ENCODE data around the gene RCN1. TPM values are rescaled to one million over a fixed set of nuclear protein-coding genes. Genes with fewer than 3 reads are reported as not detected.

Gene RCN1
- total RNA-seq, 1 donor from 2014 or later: 24.6 TPM

DNA sequence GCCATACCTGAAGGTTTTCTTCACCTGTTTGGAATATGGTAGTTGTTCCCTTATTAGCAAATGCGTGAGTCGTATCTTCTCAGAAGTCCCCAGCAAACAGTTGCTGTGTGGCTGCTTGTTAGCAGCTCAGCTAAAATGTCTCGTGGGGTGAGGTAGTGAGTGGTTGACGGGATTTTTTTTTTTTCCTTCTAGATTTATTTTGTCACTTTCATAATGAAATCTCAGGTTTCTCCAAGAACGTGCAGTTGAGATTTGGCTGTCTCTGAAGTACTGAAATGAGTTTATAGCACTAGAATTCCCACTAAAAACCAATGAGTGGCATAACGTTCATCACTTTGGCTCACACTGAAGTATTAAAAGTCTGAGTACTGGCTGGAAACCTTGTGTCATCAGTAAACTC, 16.8 kb downstream of the RCN1 start:
- intact Hi-C loops (cut with micrococcal nuclease): no loop called here
- peaks cover 8% of the 10 kb centered on the region for H3K27me3 ChIP-seq (ENCODE audit: low read depth)
- no peak for TF ChIP-seq CTCF (IDR thresholded peaks at IDR 0.05; ENCODE audit: borderline replicate concordance)

DNA sequence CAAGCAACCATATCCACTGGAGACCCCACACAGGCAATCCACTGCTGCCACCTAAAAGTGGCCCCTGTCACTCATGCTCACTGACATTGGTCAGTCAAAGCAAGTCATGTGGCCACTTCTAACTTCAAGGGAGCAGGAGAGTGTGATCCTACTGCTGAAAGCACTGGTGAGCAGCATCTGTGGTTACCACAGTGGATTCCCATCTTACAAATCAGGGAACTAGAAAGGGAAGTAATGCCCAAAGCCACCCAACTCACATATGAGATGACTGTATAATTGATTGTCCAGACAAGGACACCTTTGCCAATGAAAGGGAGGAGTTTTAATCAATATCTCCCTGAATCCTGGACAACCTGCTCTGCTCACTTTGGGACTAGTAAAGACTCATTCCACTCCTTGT, 17.7 kb downstream of the RCN1 start:
- TF ChIP-seq CTCF (IDR thresholded peaks at IDR 0.05; ENCODE audit: borderline replicate concordance): no peak
- intact Hi-C loops (cut with micrococcal nuclease): no loop called here
- peaks cover 8% of the 10 kb centered on the region for H3K27me3 ChIP-seq (ENCODE audit: low read depth)
- H3K4me3 ChIP-seq: no peak overlapping the region
- peaks cover 5% of the 10 kb centered on the region for H3K4me1 ChIP-seq
- peaks cover 20% of the 10 kb centered on the region for H3K36me3 ChIP-seq
- no peak for DNase-seq
- H3K27ac ChIP-seq (replicated peaks): no peak overlapping the region
- H3K9me3 ChIP-seq (replicated peaks): no peaks in the 10 kb centered on the region

More for the DNA sequence above, 16.8 kb downstream of the RCN1 start:
- Histone ChIP-seq H3K9me3 (replicated peaks) (no peaks in the 10 kb centered on the region), H3K27ac (replicated peaks) (no peak overlapping the region), H3K4me3 (no peak overlapping the region), H3K36me3 (peaks cover 26% of the 10 kb centered on the region), H3K4me1 (peaks cover 10% of the 10 kb centered on the region)
- DNase-seq: no peak

DNA sequence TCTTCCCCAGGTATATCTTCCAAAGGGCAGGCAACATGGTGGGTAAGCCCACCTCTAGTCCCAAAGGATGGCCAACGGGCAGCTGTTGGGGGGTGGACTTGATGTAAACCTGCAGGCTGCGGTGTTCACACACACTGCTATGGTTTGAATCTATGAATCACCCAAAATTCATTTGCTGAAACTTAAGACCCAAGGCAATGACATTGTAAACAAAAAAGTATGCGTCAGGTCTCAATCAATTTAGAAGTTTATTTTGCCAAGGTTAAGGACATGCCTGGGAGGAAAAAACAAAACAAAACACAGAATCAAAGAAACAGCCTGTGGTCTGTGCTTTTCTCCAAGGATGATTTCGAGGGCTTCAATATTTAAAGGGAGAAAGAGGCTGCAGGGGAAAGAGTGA, 18.3 kb downstream of the RCN1 start:
- H3K9me3 ChIP-seq (replicated peaks): no peaks in the 10 kb centered on the region
- intact Hi-C loops (cut with micrococcal nuclease): no loop called here
- H3K27me3 ChIP-seq (ENCODE audit: low read depth): peaks cover 8% of the 10 kb centered on the region

DNA sequence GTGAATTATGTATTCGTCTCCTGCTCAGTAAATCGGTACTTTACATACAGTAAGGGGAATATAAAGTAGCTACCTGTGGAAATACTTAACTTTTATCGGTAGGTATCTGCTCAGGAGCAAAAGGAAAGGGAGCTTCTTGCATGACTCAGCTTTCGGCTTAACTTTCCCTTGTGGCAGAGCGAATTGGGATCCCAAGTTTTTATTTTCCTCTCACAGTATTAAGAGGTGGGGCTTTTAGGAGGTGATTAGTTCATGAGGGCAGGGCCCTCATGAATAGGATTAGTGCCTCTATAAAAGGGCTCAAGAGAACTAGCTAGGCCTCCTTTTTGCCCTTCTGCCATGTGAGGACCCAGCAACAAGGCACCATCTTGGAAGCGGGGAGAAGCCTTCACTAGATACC, 18.7 kb downstream of the RCN1 start:
- H3K27me3 ChIP-seq (ENCODE audit: low read depth): peaks cover 8% of the 10 kb centered on the region
- H3K4me3 ChIP-seq: no peak overlapping the region
- H3K4me1 ChIP-seq: no peaks in the 10 kb centered on the region
- H3K9me3 ChIP-seq (replicated peaks): no peaks in the 10 kb centered on the region
- H3K36me3 ChIP-seq: peaks cover 13% of the 10 kb centered on the region
- TF ChIP-seq CTCF (IDR thresholded peaks at IDR 0.05; ENCODE audit: borderline replicate concordance): no peak
- no peak overlapping the region for H3K27ac ChIP-seq (replicated peaks)
- DNase-seq: no peak
- intact Hi-C loops (cut with micrococcal nuclease): no loop called here

More for the DNA sequence above, 18.3 kb downstream of the RCN1 start:
- DNase-seq: no peak
- H3K4me3 ChIP-seq: no peak overlapping the region
- H3K27ac ChIP-seq (replicated peaks): no peak overlapping the region
- TF ChIP-seq CTCF (IDR thresholded peaks at IDR 0.05; ENCODE audit: borderline replicate concordance): no peak
- peaks cover 14% of the 10 kb centered on the region for H3K36me3 ChIP-seq
- H3K4me1 ChIP-seq: no peaks in the 10 kb centered on the region

DNA sequence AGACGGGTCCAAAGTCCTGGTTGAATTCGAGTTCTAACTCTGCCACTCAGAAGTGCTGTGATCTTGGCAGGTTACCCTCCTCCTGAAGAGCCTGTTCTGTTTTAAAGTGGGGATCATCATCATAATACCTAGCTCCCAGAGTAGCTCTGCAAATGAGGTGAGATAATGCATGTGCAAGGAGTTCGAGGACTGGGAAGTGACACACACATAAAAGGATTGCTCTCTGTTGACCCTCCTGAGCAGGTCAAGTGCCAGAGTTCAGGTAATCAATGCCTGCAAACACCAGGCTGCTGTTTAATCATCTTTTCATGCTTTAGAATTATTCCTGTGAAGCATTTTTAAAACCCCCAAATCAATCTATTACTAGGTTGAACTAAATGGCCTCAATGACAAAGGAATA, 19.9 kb downstream of the RCN1 start:
- no peak for DNase-seq
- Histone ChIP-seq H3K4me1 (no peaks in the 10 kb centered on the region), H3K4me3 (no peak overlapping the region), H3K27ac (replicated peaks) (no peak overlapping the region), H3K27me3 (ENCODE audit: low read depth) (peaks cover 8% of the 10 kb centered on the region), H3K36me3 (peaks cover 8% of the 10 kb centered on the region), H3K9me3 (replicated peaks) (no peaks in the 10 kb centered on the region)
- intact Hi-C loops (cut with micrococcal nuclease): no loop called here
- TF ChIP-seq CTCF (IDR thresholded peaks at IDR 0.05; ENCODE audit: borderline replicate concordance): no peak

Data from left ventricle myocardium inferior (tissue), 1 donor.